ENCODE measurements around the gene MUC6.

The MUC6 gene

DNA sequence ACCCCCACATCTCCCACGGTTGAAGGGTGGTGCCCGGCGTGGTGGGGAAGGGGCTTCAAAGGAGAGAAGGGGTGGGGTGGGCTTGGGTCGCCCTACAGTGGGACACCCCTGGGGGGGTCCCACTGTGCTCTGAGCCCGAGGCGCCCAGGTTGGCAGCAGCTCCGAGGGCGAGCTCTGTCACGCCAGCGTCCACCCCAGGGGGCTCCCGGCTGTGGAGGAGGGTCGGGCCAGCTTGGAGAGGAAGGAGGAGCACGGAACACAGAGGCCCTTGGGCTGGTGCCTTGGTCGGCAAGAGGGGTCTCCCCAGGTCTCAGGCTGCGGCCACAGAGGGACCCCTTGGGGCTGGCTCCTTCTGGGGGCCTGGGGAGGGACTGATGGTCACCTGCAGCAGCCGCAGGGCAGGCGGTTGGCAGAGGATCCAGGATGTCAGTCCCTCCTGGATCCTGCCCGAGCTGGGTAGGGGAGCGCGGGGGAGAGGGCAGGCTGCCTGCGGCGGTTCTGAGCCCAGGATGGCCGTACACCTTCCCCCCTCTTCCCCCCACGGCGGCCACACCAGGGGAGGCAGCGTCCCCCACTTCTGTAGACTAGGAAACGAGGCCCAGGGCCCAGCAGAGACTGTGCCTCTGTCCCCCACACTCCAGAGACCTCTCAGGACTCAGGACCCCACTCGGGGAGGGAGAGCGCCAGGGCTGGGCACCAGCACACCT lies 788 bp downstream of the MUC6 start:
- no peak for DNase-seq

DNA sequence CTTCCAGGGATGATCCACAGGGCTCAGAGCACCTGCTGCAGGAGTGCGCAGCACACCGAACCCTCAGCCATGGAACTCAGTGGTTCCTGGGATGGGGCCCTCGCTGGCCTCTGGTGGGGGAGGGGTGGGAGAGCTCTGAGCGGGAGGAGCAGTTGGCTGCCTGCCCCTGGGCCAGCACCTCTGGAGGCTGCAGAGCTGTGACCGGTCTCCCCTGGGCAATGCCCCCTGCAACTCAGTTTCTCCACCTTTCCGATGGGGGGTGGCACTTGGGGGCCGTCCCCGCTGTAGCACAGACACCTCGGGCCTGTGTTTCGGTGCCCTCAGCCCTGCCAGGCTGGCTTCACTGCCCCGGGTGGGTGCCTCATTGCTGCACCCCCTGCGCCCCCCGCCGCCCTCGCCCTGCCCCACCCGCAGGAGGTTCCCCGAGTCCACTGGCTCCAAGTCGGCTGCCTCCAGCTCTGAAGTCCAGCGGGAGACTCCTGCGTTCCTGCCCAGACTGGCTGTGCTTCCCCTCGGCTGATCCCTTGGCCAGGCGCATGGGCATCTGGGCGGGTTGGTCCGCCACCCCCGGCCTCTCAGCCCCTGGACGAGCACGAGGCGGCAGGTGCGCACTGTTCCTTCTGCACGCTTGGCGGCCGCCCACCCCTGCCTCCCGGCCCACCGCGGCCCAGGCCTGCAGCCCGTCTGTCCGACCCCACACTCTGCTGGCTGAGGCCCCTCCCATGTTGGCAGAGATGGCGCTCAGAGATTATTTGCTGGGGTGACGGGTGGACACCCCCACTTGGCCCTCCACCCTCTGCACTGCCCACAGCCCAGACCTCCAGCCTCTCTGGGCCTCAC lies 1.8 kb downstream of the MUC6 start:
- no peak for DNase-seq

- no peak for DNase-seq
Observed at GRCh38 chr11:1034001-1034400, 2.5 kb downstream of the MUC6 start.

GRCh38 chr11:1033016-1033798 lies 3.3 kb downstream of the MUC6 start:
- no peak for DNase-seq

DNA sequence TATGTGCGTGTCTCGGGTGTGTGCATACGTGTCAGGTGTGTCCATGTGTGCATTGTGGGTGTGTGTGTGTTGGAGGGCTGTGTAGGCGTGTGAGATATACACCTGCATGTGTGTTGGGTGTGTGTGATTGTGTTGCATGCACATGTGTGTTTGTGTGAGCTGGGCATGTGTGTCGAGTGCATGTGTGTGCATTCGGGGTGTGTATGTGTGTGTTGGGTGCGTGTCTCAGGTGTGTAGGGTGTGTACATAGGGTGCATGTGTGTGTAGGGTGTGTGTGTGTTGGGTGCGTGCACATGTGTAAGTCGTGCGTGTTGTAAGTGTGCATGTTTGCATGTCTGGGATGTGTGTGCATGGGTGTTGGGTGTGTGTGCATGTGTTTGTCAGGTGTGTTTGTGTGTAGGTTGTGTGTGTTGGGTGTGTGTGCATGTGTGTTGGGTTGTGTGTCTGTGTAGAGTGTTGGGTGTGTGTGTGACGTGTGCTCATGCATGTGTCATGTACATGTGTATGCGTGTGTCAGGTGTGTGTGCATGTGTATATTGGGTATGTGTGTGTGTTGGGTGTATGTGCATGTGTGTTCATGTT lies 4.1 kb downstream of the MUC6 start:
- DNase-seq = no peak

- DNase-seq = no peak
Observed at GRCh38 chr11:1031121-1031899, 5.2 kb downstream of the MUC6 start.

GRCh38 chr11:1030556-1030955 lies 6.0 kb downstream of the MUC6 start:
- DNase-seq = no peak

DNA sequence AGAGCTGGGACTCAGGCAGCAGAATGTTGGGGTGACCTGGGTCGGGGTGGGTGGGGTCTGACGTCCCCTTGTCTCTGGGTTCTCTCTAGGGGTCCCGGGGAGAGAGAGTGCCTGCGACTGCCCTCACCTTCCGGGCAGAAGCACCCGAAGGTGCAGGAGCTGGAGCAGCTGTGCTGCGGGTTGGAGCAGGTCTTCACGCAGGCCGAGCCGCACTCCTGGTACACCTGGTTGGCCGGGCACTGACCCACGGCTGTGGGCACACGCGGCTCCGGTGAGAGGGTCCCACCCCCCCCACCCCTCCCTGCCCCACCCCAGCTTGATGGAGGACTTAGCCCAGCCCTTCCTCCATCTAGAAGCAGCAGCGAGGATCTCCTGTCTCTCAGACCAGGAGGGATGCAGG lies 6.4 kb downstream of the MUC6 start:
- no peak for DNase-seq

DNA sequence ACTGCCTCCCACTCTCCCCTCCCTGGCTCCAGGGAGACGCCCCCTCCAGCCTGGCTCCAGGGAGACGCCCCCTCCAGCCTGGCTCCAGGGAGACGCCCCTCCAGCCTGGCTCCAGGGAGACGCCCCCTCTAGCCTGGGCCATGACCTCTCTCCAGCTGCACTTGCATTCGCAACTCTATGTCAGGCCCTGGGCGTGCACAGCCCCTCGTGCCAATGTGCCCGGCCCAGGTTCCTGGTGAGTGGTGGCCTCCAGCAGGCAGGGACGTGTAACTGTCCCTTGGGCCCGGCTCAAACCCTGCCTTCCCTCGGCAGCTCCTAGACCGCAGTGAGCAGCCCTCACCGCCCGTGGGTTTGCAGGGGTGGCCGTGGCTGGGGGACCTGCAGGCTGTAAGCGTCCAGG lies 6.9 kb downstream of the MUC6 start:
- DNase-seq = no peak

DNA sequence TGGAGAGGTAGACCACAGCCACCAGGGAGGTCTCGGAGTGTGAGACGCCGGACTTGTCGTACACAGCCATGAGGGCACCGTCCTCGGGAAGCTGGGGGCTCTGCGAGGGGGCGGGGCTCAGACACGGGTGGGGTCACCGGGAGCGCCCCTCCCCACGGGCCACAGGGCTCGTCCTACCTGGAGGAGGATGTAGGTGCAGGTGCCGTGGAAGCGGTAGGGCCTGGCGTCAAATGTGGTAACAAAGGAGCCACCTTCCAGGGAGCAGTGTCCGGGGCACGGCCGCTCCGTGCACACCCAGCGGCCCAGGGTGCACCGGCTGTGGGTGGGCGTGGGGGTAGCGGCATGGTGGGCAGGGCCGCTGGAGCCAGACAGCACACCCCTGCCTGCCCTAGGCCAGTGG lies 7.5 kb downstream of the MUC6 start:
- DNase-seq = no peak

DNA sequence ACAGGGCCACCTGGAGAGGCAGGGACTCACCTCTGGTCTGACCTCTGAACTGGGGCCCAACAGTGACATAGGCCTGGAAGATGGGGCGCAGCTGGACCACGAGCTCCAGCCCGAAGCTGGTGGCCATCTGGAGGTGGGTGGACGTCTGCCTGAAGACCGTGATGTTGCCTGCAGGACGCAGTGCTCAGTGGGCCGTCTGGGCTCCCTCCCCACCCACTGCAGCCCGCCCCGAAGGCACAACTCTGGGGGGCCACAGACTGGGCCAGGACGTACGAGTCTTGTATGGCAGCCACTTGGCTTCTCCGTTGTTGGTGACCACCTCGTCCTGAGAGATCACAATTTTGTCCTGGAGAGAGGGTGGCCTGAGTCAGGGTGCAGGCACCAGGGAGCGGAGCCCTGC lies 7.9 kb downstream of the MUC6 start:
- no peak for DNase-seq

GRCh38 chr11:1028291-1028540 lies 8.3 kb downstream of the MUC6 start:
- no peak for DNase-seq

- no peak for DNase-seq
Observed at GRCh38 chr11:1027483-1028290, 8.8 kb downstream of the MUC6 start.

- DNase-seq = no peak
Observed at GRCh38 chr11:1026641-1027482, 9.7 kb downstream of the MUC6 start.

DNA sequence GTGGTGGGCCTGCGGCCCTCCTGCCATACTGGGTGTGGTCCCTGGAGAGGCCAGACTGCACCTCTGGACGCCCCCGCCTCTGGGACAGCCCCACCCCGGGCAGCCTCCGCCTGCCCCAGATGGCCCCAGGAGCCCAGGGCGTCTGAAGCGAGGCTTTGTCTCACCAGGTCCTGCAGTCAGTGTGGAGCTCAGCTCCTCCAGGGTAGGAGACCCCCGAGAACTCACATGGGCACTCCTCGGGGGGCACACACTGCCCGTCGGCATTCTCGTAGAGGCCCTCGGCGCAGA lies 10.4 kb downstream of the MUC6 start:
- no peak for DNase-seq

GRCh38 chr11:1025410-1026162 lies 10.9 kb downstream of the MUC6 start:
- no peak for DNase-seq

DNA sequence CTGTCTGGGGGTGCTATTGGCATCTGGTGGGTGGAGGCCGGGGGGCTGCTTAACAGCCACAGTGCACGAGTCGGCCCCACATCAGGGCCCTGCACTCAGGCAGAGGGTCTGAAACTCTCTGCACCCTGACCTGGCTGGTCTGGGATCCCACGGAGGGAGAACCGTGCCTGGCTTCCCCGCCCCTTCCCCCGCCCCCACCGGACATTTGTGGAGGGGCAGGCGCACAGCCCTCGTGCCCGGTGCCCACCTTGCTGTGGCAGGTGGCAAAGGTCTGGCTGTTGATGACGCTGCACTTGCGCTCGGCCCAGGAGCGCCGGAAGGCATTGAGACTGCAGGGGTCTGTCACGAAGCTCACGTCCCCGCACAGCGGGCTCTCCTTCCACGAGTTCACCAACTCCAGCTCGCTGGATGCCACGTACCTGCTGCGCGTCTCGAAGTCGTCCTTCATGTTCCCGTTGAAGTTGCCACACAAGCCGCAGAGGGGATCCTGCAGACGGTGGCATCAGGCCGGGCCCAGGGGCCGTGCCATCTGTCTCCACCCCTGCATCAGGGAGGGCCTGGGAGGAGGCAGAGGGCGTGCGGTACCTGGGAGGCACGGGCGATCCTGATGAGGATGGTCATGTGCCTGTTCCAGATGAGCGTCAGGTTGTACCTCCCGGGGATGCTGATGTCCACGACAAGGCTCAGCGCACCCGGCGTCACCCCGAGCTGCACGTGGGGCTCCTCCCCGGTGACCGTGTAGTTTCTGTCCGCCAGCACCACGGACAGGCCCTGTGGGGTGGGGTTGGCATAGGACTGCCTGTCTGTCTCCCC lies 11.7 kb downstream of the MUC6 start:
- DNase-seq = no peak

DNA sequence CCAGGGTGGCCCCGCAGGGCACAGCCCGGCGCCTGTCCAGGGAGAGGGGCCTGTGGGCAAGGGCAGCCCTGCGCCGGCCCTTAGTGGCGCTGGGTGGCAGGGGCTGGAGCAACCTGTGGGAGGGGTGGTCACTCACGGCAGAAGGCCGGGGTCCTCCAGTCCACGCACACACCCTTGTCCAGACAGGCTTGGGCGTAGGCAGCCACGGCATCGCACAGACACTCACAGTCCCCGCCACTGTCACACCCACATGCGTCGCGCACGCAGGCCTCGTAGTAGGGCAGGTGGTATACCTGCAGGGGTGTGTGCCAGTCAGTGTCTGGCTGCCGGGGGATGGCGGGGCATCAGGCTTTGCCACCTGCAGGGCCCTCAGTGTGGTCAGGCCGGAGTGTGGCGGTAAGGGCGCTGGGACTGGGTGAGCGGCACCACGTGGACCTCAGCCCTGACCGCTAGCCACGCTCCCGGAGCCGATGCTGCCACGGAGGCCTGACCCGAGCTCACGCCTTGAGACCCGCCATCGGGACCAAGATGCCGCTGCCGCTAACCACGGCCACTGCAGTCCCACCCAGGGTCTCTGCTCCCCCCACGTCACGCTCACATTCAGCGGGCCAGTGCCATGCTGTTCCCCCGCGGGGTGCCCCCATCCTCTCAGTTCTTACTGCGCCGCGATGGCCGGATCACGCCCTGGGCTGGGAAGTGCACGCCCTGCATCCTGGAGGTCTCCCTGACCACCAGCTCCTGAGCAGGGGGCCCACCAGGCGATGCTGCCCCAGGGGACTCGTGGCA lies 12.5 kb downstream of the MUC6 start:
- no peak for DNase-seq
